Stomach (tissue), 4 donors: ENCODE data around the gene XRCC1.

ENCODE experiments used
- EP300 ChIP-seq: sonication (generic); formaldehyde crosslinking; IDR thresholded peaks from one replicate; pipeline ENCODE4 v1.6.1; 2017; ENCODE audit warnings: antibody characterized with exemption
- POLR2A ChIP-seq, 4 donors: fragments of 450-650 bp; IDR thresholded peaks; one replicate each; pipeline ENCODE4 v1.6.1; 2016; ENCODE audit warnings: antibody characterized with exemption in 4 of 4, control low read depth in 2 of 4, mild to moderate bottlenecking in 1 of 4, moderate library complexity in 1 of 4
- POLR2AphosphoS5 ChIP-seq, 3 donors: sonication (generic); formaldehyde crosslinking; IDR thresholded peaks; one replicate each; pipeline ENCODE4 v1.6.1; 2016; ENCODE audit warnings: antibody characterized with exemption in 3 of 3
- TF ChIP-seq, protein P1 (sequence below), 7 experiments: fragments of 450-650 bp in 4 of 7; fragments of 200-600 bp in 3 of 7; sonication (generic) in 3 of 7; IDR thresholded peaks; one replicate each; pipeline ENCODE4 v1.5.1; 2016 to 2019; ENCODE audit warnings: antibody characterized with exemption in 7 of 7, control low read depth in 2 of 7, mild to moderate bottlenecking in 1 of 7

DNA sequence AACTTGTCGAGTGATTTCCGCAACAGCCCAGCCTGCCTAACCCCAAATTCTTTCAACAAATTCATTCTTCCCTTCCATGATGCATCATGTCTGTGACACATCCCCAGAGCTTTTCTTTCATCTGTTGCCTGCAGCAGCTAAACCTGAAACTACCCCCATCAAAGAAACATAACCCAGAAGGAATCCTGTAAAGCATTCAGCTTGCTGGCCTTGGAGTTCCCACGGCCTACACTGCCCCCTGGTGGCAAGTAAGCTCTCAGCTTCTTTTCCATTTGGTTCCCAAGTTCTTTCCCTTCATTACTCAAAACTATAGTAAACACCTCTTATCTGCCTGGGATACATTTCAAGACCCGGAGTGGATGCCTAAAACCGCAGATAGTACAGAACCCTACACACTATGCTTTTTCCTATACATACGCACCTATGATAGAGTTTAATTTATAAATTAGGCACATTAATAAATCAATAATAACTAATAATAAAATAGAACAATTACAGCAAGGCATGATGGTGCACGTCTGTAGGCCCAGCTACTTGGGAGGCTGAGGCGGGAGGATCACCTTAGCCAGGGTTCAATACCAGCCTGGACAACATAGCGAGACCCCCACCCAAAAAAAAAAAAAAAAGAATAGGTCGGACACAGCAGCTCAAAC, 55.8 kb downstream of the XRCC1 start:
- TF ChIP-seq, protein P1, sequence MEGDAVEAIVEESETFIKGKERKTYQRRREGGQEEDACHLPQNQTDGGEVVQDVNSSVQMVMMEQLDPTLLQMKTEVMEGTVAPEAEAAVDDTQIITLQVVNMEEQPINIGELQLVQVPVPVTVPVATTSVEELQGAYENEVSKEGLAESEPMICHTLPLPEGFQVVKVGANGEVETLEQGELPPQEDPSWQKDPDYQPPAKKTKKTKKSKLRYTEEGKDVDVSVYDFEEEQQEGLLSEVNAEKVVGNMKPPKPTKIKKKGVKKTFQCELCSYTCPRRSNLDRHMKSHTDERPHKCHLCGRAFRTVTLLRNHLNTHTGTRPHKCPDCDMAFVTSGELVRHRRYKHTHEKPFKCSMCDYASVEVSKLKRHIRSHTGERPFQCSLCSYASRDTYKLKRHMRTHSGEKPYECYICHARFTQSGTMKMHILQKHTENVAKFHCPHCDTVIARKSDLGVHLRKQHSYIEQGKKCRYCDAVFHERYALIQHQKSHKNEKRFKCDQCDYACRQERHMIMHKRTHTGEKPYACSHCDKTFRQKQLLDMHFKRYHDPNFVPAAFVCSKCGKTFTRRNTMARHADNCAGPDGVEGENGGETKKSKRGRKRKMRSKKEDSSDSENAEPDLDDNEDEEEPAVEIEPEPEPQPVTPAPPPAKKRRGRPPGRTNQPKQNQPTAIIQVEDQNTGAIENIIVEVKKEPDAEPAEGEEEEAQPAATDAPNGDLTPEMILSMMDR (IDR thresholded peaks at IDR 0.05), result peak in 5 of 7 experiments; percentile 78 to 93 (median 90)
- peak in 1 of 3 donors; percentile 72 for TF ChIP-seq POLR2AphosphoS5 (IDR thresholded peaks at IDR 0.05)
- TF ChIP-seq POLR2A (IDR thresholded peaks at IDR 0.05), result no peak
- TF ChIP-seq EP300, result no peak
